Endothelial cell of umbilical vein (primary cell): ENCODE measurements around the gene LACTBL1. TPM values are rescaled to one million over a fixed set of nuclear protein-coding genes. Genes with fewer than 3 reads are reported as not detected.

Experiments used
- BruUV-seq: library from RNA; stranded (reverse); fragments of 400-500 nt; replicated peaks from 2 replicates; lab custom pipeline; 2021; lab: Mats Ljungman, UMichigan
- CTCF ChIA-PET: fragments of 300-600, 350-600 bp; sonication (Branson Sonifier 250); formaldehyde crosslinking; loops from one replicate; lab custom pipeline; 2021; ENCODE audit warnings: antibody characterized with exemption, inconsistent platforms; lab: Charles Lee
- POLR2A ChIA-PET: fragments of 300-600, 350-600 bp; sonication (Branson Sonifier 250); formaldehyde crosslinking; loops from one replicate; lab custom pipeline; 2021; ENCODE audit warnings: antibody characterized with exemption, inconsistent platforms; lab: Charles Lee
- DNase-seq: peaks from one replicate; pipeline ENCODE4 v3.0.0-alpha.2; 2011; ENCODE audit warnings: low read depth, low spot score
- FAIRE-seq: peaks from 2 replicates; lab custom pipeline; 2011; peaks lifted over from hg19 to GRCh38; lab: Jason Lieb, UNC
- H2AFZ ChIP-seq: 2 replicates; pipeline ENCODE4 v1.6.0; 2012; ENCODE audit warnings: low read depth, low read length, control low read depth, inconsistent platforms
- H3K27ac ChIP-seq: 2 replicates; pipeline ENCODE4 v1.5.1; 2011; ENCODE audit warnings: low read depth, mild to moderate bottlenecking, control low read depth, low read length, moderate library complexity; ENCODE audit not compliant: insufficient read depth
- H3K27me3 ChIP-seq, 2 experiments: 2 replicates each; pipeline versions ENCODE4 v1.6.0 to v1.6.1; 2011; ENCODE audit warnings: low read length in 2 of 2, mixed read lengths in 1 of 2; ENCODE audit not compliant: control insufficient read depth in 2 of 2, insufficient read depth in 2 of 2
- H3K36me3 ChIP-seq, 2 experiments: 2 replicates in 1 of 2; 3 replicates in 1 of 2; pipeline ENCODE4 v1.5.1; 2011; ENCODE audit warnings: low read length in 2 of 2, mild to moderate bottlenecking in 1 of 2, moderate library complexity in 1 of 2; ENCODE audit not compliant: control insufficient read depth in 2 of 2, insufficient read depth in 2 of 2; ENCODE audit errors: extremely low read depth in 1 of 2
- H3K4me1 ChIP-seq: 3 replicates; pipeline ENCODE4 v1.5.1; 2011; ENCODE audit warnings: mild to moderate bottlenecking, low read length; ENCODE audit not compliant: control insufficient read depth, insufficient read depth; ENCODE audit errors: extremely low read depth
- H3K4me2 ChIP-seq: 2 replicates; pipeline ENCODE4 v1.6.1; 2011; ENCODE audit warnings: low read length, control low read depth, mixed read lengths; ENCODE audit not compliant: insufficient read depth
- H3K4me3 ChIP-seq, 3 experiments: fragments of 200-600 bp in 1 of 3; sonication (generic), shearing (Covaris generic) in 1 of 3; replicated peaks in 1 of 3; 2 replicates each; pipeline ENCODE4 v1.5.1; 2011 to 2016; ENCODE audit warnings: control low read depth in 3 of 3, low read length in 3 of 3, mild to moderate bottlenecking in 2 of 3, inconsistent platforms in 1 of 3, low read depth in 1 of 3, moderate library complexity in 1 of 3; ENCODE audit not compliant: insufficient read depth in 1 of 3
- H3K79me2 ChIP-seq: 2 replicates; pipeline ENCODE4 v1.6.0; 2012; ENCODE audit warnings: low read length, inconsistent platforms; ENCODE audit not compliant: control insufficient read depth, insufficient read depth
- H3K9ac ChIP-seq: replicated peaks from 2 replicates; pipeline ENCODE3; 2011; ENCODE audit warnings: low read length, control low read depth; ENCODE audit not compliant: insufficient read depth; ENCODE audit errors: extremely low read depth
- H3K9me1 ChIP-seq: replicated peaks from 3 replicates; pipeline ENCODE4 v1.6.0; 2011; ENCODE audit warnings: mild to moderate bottlenecking, low read length; ENCODE audit not compliant: control insufficient read depth, insufficient read depth; ENCODE audit errors: extremely low read depth
- H3K9me3 ChIP-seq: replicated peaks from 2 replicates; pipeline ENCODE4 v1.5.1; 2012; ENCODE audit warnings: low read length, inconsistent platforms; ENCODE audit not compliant: control insufficient read depth, insufficient read depth
- H4K20me1 ChIP-seq: replicated peaks from 2 replicates; pipeline ENCODE3; 2011; ENCODE audit warnings: mild to moderate bottlenecking, low read length; ENCODE audit not compliant: control insufficient read depth, insufficient read depth; ENCODE audit errors: extremely low read depth
- CTCF ChIP-seq, 2 donors: IDR thresholded peaks; 1 replicate in 1 of 2; 2 replicates in 1 of 2; pipeline ENCODE4 v1.5.1; 2011; ENCODE audit warnings: low read length in 2 of 2, mild to moderate bottlenecking in 2 of 2, moderate library complexity in 2 of 2, control low read depth in 1 of 2, inconsistent platforms in 1 of 2, low read depth in 1 of 2; ENCODE audit not compliant: insufficient read depth in 1 of 2; ENCODE audit errors: extremely low read depth in 1 of 2
- EZH2 ChIP-seq: IDR thresholded peaks from 2 replicates; pipeline ENCODE4 v1.6.1; 2012; ENCODE audit warnings: borderline replicate concordance, low read depth, mild to moderate bottlenecking, moderate library complexity, low read length, inconsistent platforms; ENCODE audit not compliant: severe bottlenecking
- FOS ChIP-seq: IDR thresholded peaks from 2 replicates; pipeline ENCODE4 v1.6.1; 2011; ENCODE audit warnings: mild to moderate bottlenecking, low read length, moderate library complexity, borderline replicate concordance; ENCODE audit not compliant: insufficient read depth
- GATA2 ChIP-seq: IDR thresholded peaks from 2 replicates; pipeline ENCODE4 v1.7.0; 2011; ENCODE audit warnings: low read depth, mild to moderate bottlenecking, moderate library complexity, mixed read lengths, low read length; ENCODE audit not compliant: insufficient read length, insufficient read depth
- JUN ChIP-seq: IDR thresholded peaks from 2 replicates; pipeline ENCODE4 v1.6.1; 2011; ENCODE audit warnings: borderline replicate concordance, low read depth; ENCODE audit not compliant: insufficient read length, insufficient read depth
- MAX ChIP-seq: IDR thresholded peaks from 2 replicates; pipeline ENCODE4 v1.6.1; 2011; ENCODE audit not compliant: insufficient read depth, insufficient read length
- MYC ChIP-seq: IDR thresholded peaks from one replicate; pipeline ENCODE4 v1.6.1; 2011; ENCODE audit warnings: mild to moderate bottlenecking, low read depth, low read length
- POLR2A ChIP-seq: IDR thresholded peaks from 2 replicates; pipeline ENCODE4 v1.6.1; 2012; ENCODE audit warnings: low read depth, mild to moderate bottlenecking, control low read depth, low read length
- POLR2AphosphoS5 ChIP-seq: IDR thresholded peaks from 2 replicates; pipeline ENCODE4 v1.6.1; 2012; ENCODE audit warnings: low read depth, mild to moderate bottlenecking, control low read depth, low read length, moderate library complexity; ENCODE audit not compliant: insufficient read depth
- dilution Hi-C: fragments of 300-500 bp; cut with MboI; formaldehyde crosslinking; loops from one replicate; pipeline ENCODE4 v1.15.0; 2019; ENCODE audit warnings: low sequenced_read_pairs; ENCODE audit not compliant: extremely low pct_ligation_motif_present
- intact Hi-C: fragments of 100-400 bp; cut with micrococcal nuclease; formaldehyde crosslinking; loops from one replicate; pipeline ENCODE4 v1.10.0; 2022
- polyA plus RNA-seq, 4 experiments: library from polyadenylated mRNA; depleted of rRNA in 3 of 4; stranded (reverse) in 3 of 4; unstranded in 1 of 4; fragments of >200 nt; gene quantifications; 2 replicates each; pipeline versions ENCODE4 v1.2.1 to v1.2.3, GENCODE V29; 2011 to 2012; ENCODE audit warnings: missing spikeins in 1 of 4
- total RNA-seq: library from RNA; stranded (reverse); gene quantifications from 2 replicates; pipeline ENCODE4 v1.2.3, GENCODE V29; 2021

Gene LACTBL1
- total and polyA plus RNA-seq, 2 donors (not counting 3 experiments of a cell fraction or from before 2014, with no cell fraction given): not detected

GRCh38 chr1:22922640-22923039 is 50.0 kb downstream of the LACTBL1 start:
- no peaks in the 10 kb centered on the region for H4K20me1 ChIP-seq
- POLR2A ChIA-PET: no interaction called here
- FAIRE-seq (peak; percentile 63), DNase-seq (peak; percentile 73)
- H3K36me3 ChIP-seq: no peaks in the 10 kb centered on the region
- H3K9me3 ChIP-seq: no peaks in the 10 kb centered on the region
- no peak for TF ChIP-seq JUN
- peak; percentile 23 for TF ChIP-seq POLR2AphosphoS5
- no peak overlapping the region for H3K4me2 ChIP-seq
- intact Hi-C loops: no loop called here
- no peak overlapping the region for H3K4me3 ChIP-seq
- H3K79me2 ChIP-seq: no peaks in the 10 kb centered on the region
- no peak overlapping the region for H3K27ac ChIP-seq
- no peak overlapping the region for H3K9ac ChIP-seq
- H2AFZ ChIP-seq: no peak overlapping the region
- no peaks in the 10 kb centered on the region for H3K4me1 ChIP-seq
- no TSS peak for BruUV-seq
- dilution Hi-C loops: no loop called here
- H3K9me1 ChIP-seq: no peaks in the 10 kb centered on the region
- CTCF ChIA-PET: interaction anchor here (0.7 to 3.3 kb wide), 4 partner anchors 34 to 248 kb away, joined by 3 to 15 read pairs (median 5); no protein-coding TSS in a partner anchor
- H3K27me3 ChIP-seq: no peaks in the 10 kb centered on the region

GRCh38 chr1:22921452-22922126 is 51.1 kb downstream of the LACTBL1 start:
- intact Hi-C loops: no loop called here
- dilution Hi-C loops: no loop called here
- H3K4me3 ChIP-seq: no peak overlapping the region
- ChIA-PET POLR2A (no interaction called here), CTCF (interaction anchor here (0.7 to 3.3 kb wide), 9 partner anchors 9 to 258 kb away, joined by 3 to 15 read pairs (median 6); no protein-coding TSS in a partner anchor)
- no peak overlapping the region for H3K27ac ChIP-seq
- no peaks in the 10 kb centered on the region for H3K9me1 ChIP-seq
- H3K4me2 ChIP-seq: no peak overlapping the region
- H2AFZ ChIP-seq: no peak overlapping the region
- no peaks in the 10 kb centered on the region for H4K20me1 ChIP-seq
- no peaks in the 10 kb centered on the region for H3K79me2 ChIP-seq
- no peaks in the 10 kb centered on the region for H3K27me3 ChIP-seq
- H3K9me3 ChIP-seq: no peaks in the 10 kb centered on the region
- DNase-seq (no peak), FAIRE-seq (no peak)
- no peak overlapping the region for H3K9ac ChIP-seq
- TF ChIP-seq JUN (no peak), MYC (no peak), CTCF (IDR thresholded peaks at IDR 0.05; ENCODE audit: extremely low read depth in 1 of 2, insufficient read depth in 1 of 2, low read depth in 1 of 2, low read length in 2 of 2) (no peak), POLR2AphosphoS5 (no peak), GATA2 (no peak), POLR2A (no peak), MAX (no peak), EZH2 (no peak), FOS (no peak)
- H3K4me1 ChIP-seq: no peaks in the 10 kb centered on the region
- H3K36me3 ChIP-seq: no peaks in the 10 kb centered on the region
- no TSS peak for BruUV-seq
